GM19043 (cell line): ENCODE measurements around the gene SERPINE2.
A peak's percentile ranks its signal among the peaks of the same experiment; 100 is the strongest.

Experiments used
- ATAC-seq: cut with Tn5 transposase; IDR thresholded peaks from one replicate; pipeline ENCODE4 v1.9.1; 2021; ENCODE audit warnings: low read depth; ENCODE audit not compliant: unreplicated experiment

The SERPINE2 gene

GRCh38 chr2:223980397-223980735, 58.7 kb downstream of the SERPINE2 start:
- no peak for ATAC-seq

GRCh38 chr2:223979730-223980396, 59.2 kb downstream of the SERPINE2 start:
- no peak for ATAC-seq

- no peak for ATAC-seq
These were observed 60.6 kb downstream of the SERPINE2 start for GRCh38 chr2:223978451-223978850.

- no peak for ATAC-seq
These were observed 62.4 kb downstream of the SERPINE2 start for GRCh38 chr2:223976635-223977226.

- ATAC-seq = no peak
These were observed 65.5 kb downstream of the SERPINE2 start for GRCh38 chr2:223973606-223974005.

- no peak for ATAC-seq
These were observed 66.4 kb downstream of the SERPINE2 start for GRCh38 chr2:223972656-223973102.

- ATAC-seq = no peak
These were observed 67.4 kb downstream of the SERPINE2 start for GRCh38 chr2:223971731-223972130.

- peak; percentile 86 for ATAC-seq
These were observed 68.5 kb downstream of the SERPINE2 start for GRCh38 chr2:223970343-223971128.

GRCh38 chr2:223969856-223970255, 69.2 kb downstream of the SERPINE2 start:
- no peak for ATAC-seq

- ATAC-seq = no peak
These were observed 69.8 kb downstream of the SERPINE2 start for GRCh38 chr2:223969315-223969714.

GRCh38 chr2:223967981-223968380, 71.1 kb downstream of the SERPINE2 start:
- no peak for ATAC-seq

GRCh38 chr2:223959688-223960087, 79.4 kb downstream of the SERPINE2 start:
- no peak for ATAC-seq

- ATAC-seq = peak; percentile 85
These were observed 81.8 kb downstream of the SERPINE2 start, which contains the start of gene MRPL44 for GRCh38 chr2:223957092-223957851. Gene MRPL44 (plus strand): TSS chr2:223957463. CDS start chr2:223957473, 10 bp downstream.

- ATAC-seq = peak; percentile 29
These were observed 82.8 kb downstream of the SERPINE2 start for GRCh38 chr2:223956300-223956699.

- no peak for ATAC-seq
These were observed 84.7 kb downstream of the SERPINE2 start for GRCh38 chr2:223954401-223954800.

- peak; percentile 48 for ATAC-seq
These were observed 86.7 kb downstream of the SERPINE2 start for GRCh38 chr2:223952280-223952968.

GRCh38 chr2:223950448-223951347, 88.4 kb downstream of the SERPINE2 start:
- ATAC-seq = no peak

GRCh38 chr2:223949241-223949840, 89.7 kb downstream of the SERPINE2 start:
- ATAC-seq = no peak

GRCh38 chr2:223947711-223948205, 91.3 kb downstream of the SERPINE2 start:
- ATAC-seq = no peak
